NCI-H2107 treated with DMSO at 0.1 percent for 48 hours (cell line): ENCODE results near the gene RAPH1.
"Not testable (repeated sequence)": the region's sequence is repeated elsewhere in the genome, so short reads cannot be mapped to it uniquely, and the experiment has no call there.

ENCODE experiments used
- DNase-seq: peaks from one replicate; lab custom pipeline; 2025; ENCODE audit not compliant: unreplicated experiment; lab: John Stamatoyannopoulos, UW

RAPH1 gene

GRCh38 chr2:203436496-203436895, 98.6 kb downstream of the RAPH1 start:
- no peak for DNase-seq

- no peak for DNase-seq
Measured at GRCh38 chr2:203432811-203433210, 102.3 kb downstream of the RAPH1 start.

- DNase-seq = no peak
Measured at GRCh38 chr2:203431391-203432185, 103.5 kb downstream of the RAPH1 start.

GRCh38 chr2:203429643-203430042, 105.5 kb downstream of the RAPH1 start:
- DNase-seq = not testable (repeated sequence)

GRCh38 chr2:203427061-203427460, 108.0 kb downstream of the RAPH1 start:
- no peak for DNase-seq

- DNase-seq = no peak
Measured at GRCh38 chr2:203418271-203418670, 116.8 kb downstream of the RAPH1 start.

GRCh38 chr2:203413796-203414195, 121.3 kb downstream of the RAPH1 start:
- DNase-seq = no peak

GRCh38 chr2:203412546-203413331, 122.4 kb downstream of the RAPH1 start:
- no peak for DNase-seq

- DNase-seq = no peak
Measured at GRCh38 chr2:203407496-203407895, 127.6 kb downstream of the RAPH1 start.

- no peak for DNase-seq
Measured at GRCh38 chr2:203404996-203405395, 130.1 kb downstream of the RAPH1 start.

- DNase-seq = no peak
Measured at GRCh38 chr2:203400805-203401585, 134.1 kb downstream of the RAPH1 start.

- no peak for DNase-seq
Measured at GRCh38 chr2:203399031-203399430, 136.1 kb downstream of the RAPH1 start.

GRCh38 chr2:203396667-203397066, 138.4 kb downstream of the RAPH1 start:
- DNase-seq = no peak

- DNase-seq = no peak
Measured at GRCh38 chr2:203395858-203396257, 139.2 kb downstream of the RAPH1 start.

- DNase-seq = no peak
Measured at GRCh38 chr2:203394519-203395227, 140.4 kb downstream of the RAPH1 start.

- not testable (repeated sequence) for DNase-seq
Measured at GRCh38 chr2:203388153-203388552, 146.9 kb downstream of the RAPH1 start.

- no peak for DNase-seq
Measured at GRCh38 chr2:203383038-203383437, 152.1 kb downstream of the RAPH1 start.

- DNase-seq = no peak
Measured at GRCh38 chr2:203379156-203379555, 155.9 kb downstream of the RAPH1 start.

- DNase-seq = no peak
Measured at GRCh38 chr2:203376173-203376572, 158.9 kb downstream of the RAPH1 start.

- DNase-seq = not testable (repeated sequence)
Measured at GRCh38 chr2:203372706-203373105, 162.4 kb downstream of the RAPH1 start.
